Smooth muscle cell (in vitro differentiated cells): ENCODE measurements around the gene CBLB. TPM values are rescaled to one million over a fixed set of nuclear protein-coding genes. Genes with fewer than 3 reads are reported as not detected.
A peak's percentile ranks its signal among the peaks of the same experiment; 100 is the strongest.

Source experiments
- DNase-seq: peaks from one replicate; lab custom pipeline; 2025; ENCODE audit not compliant: unreplicated experiment; lab: John Stamatoyannopoulos, UW
- H2AFZ ChIP-seq: fragments of 200-600 bp; sonication (generic); 2 replicates; pipeline ENCODE4 v1.6.0; 2016; ENCODE audit warnings: antibody characterized with exemption, low read depth, mild to moderate bottlenecking
- H3F3A ChIP-seq: fragments of 200-600 bp; sonication (generic); 2 replicates; pipeline ENCODE4 v1.6.0; 2017; ENCODE audit warnings: antibody characterized with exemption, low read depth
- H3K27ac ChIP-seq: fragments of 200-600 bp; sonication (generic); 2 replicates; pipeline ENCODE4 v1.5.1; 2016; ENCODE audit warnings: low read depth, mild to moderate bottlenecking
- H3K27me3 ChIP-seq: fragments of 200-600 bp; sonication (generic); 2 replicates; pipeline ENCODE4 v1.6.1; 2016; ENCODE audit warnings: low read depth, mild to moderate bottlenecking
- H3K36me3 ChIP-seq: fragments of 200-600 bp; sonication (generic); 2 replicates; pipeline ENCODE4 v1.5.1; 2016; ENCODE audit warnings: low read depth
- H3K4me1 ChIP-seq: fragments of 200-600 bp; sonication (generic); 2 replicates; pipeline ENCODE4 v1.5.1; 2016; ENCODE audit warnings: low read depth
- H3K4me2 ChIP-seq: fragments of 200-600 bp; sonication (generic); 2 replicates; pipeline ENCODE4 v1.6.0; 2016; ENCODE audit warnings: mild to moderate bottlenecking
- H3K4me3 ChIP-seq: fragments of 200-600 bp; sonication (generic); 2 replicates; pipeline ENCODE4 v1.5.1; 2016; ENCODE audit warnings: mild to moderate bottlenecking
- H3K79me2 ChIP-seq: fragments of 200-600 bp; sonication (generic); 2 replicates; pipeline ENCODE4 v1.6.0; 2016; ENCODE audit warnings: low read depth, mild to moderate bottlenecking
- H3K9ac ChIP-seq: fragments of 200-600 bp; sonication (generic); 2 replicates; pipeline ENCODE4 v1.6.0; 2016; ENCODE audit warnings: low read depth
- H3K9me3 ChIP-seq: fragments of 200-600 bp; sonication (generic); replicated peaks from 2 replicates; pipeline ENCODE4 v1.5.1; 2016; ENCODE audit warnings: low read depth
- H4K20me1 ChIP-seq: fragments of 200-600 bp; sonication (generic); 2 replicates; pipeline ENCODE4 v1.6.0; 2016; ENCODE audit warnings: low read depth
- CTCF ChIP-seq: fragments of 200-600 bp; sonication (generic); IDR thresholded peaks from 2 replicates; pipeline ENCODE4 v1.5.1; 2017; ENCODE audit warnings: borderline replicate concordance, mild to moderate bottlenecking, antibody characterized with exemption; ENCODE audit not compliant: insufficient read depth, poor library complexity, severe bottlenecking
- WGBS: methylation state at CpG from one replicate; pipeline ENCODE4 v1.1.7; 2016; ENCODE audit warnings: low lambda C conversion rate; 5-methylcytosine and 5-hydroxymethylcytosine counted together
- polyA plus RNA-seq: library from polyadenylated mRNA; unstranded; fragments of >200 nt; fragmentation: Nextera tagmentation; extraction: Ambion mirVana; gene quantifications from 2 replicates; pipeline ENCODE4 v1.2.1, GENCODE V29; 2016
- total RNA-seq: library from RNA; depleted of rRNA; stranded (reverse); fragments of >200 nt; gene quantifications from 2 replicates; pipeline ENCODE4 v1.2.3, GENCODE V29; 2014

Gene CBLB
- total and polyA plus RNA-seq, 2 experiments from 2014 or later = 13.9 to 38.9 TPM

GRCh38 chr3:105611304-105612192 is 257.3 kb downstream of the CBLB start:
- H3K27me3 ChIP-seq = no peaks in the 10 kb centered on the region
- no peak overlapping the region for H3K9ac ChIP-seq
- no peak for DNase-seq
- H3K4me2 ChIP-seq = no peak overlapping the region
- H2AFZ ChIP-seq = no peak overlapping the region
- H3K79me2 ChIP-seq = no peaks in the 10 kb centered on the region
- peak overlapping the region; percentile 3 for H3K27ac ChIP-seq
- no peaks in the 10 kb centered on the region for H3K36me3 ChIP-seq
- no peak overlapping the region for H3K4me3 ChIP-seq
- H3K4me1 ChIP-seq = peaks cover 12% of the 10 kb centered on the region
- no peaks in the 10 kb centered on the region for H3K9me3 ChIP-seq
- 70% methylated on average over 5 of the region's 5 CpGs for WGBS
- no peaks in the 10 kb centered on the region for H3F3A ChIP-seq
- TF ChIP-seq CTCF = no peak
- no peaks in the 10 kb centered on the region for H4K20me1 ChIP-seq

- no peaks in the 10 kb centered on the region for H3K27me3 ChIP-seq
- H3K4me2 ChIP-seq = no peak overlapping the region
- no peaks in the 10 kb centered on the region for H3K9me3 ChIP-seq
- H2AFZ ChIP-seq = no peak overlapping the region
- H3K36me3 ChIP-seq = no peaks in the 10 kb centered on the region
- peaks cover 12% of the 10 kb centered on the region for H3K4me1 ChIP-seq
- TF ChIP-seq CTCF = no peak
- WGBS = 100% methylated on average over 4 of the region's 4 CpGs
- no peak for DNase-seq
- no peak overlapping the region for H3K4me3 ChIP-seq
- H4K20me1 ChIP-seq = no peaks in the 10 kb centered on the region
- no peak overlapping the region for H3K9ac ChIP-seq
- H3K79me2 ChIP-seq = no peaks in the 10 kb centered on the region
- no peak overlapping the region for H3K27ac ChIP-seq
- no peaks in the 10 kb centered on the region for H3F3A ChIP-seq
Observed at GRCh38 chr3:105610473-105610872, 258.3 kb downstream of the CBLB start.

GRCh38 chr3:105608623-105609022 is 260.2 kb downstream of the CBLB start:
- peaks cover 12% of the 10 kb centered on the region for H3K4me1 ChIP-seq
- peak overlapping the region; percentile 27 for H3K4me2 ChIP-seq
- no peak overlapping the region for H3K9ac ChIP-seq
- H3K27ac ChIP-seq = no peak overlapping the region
- H3K79me2 ChIP-seq = no peaks in the 10 kb centered on the region
- H3F3A ChIP-seq = no peaks in the 10 kb centered on the region
- no peaks in the 10 kb centered on the region for H3K9me3 ChIP-seq
- H3K36me3 ChIP-seq = no peaks in the 10 kb centered on the region
- TF ChIP-seq CTCF = no peak
- DNase-seq = no peak
- 36% methylated on average over 17 of the region's 17 CpGs for WGBS
- peak overlapping the region; percentile 30 for H2AFZ ChIP-seq
- H3K4me3 ChIP-seq = no peak overlapping the region
- no peaks in the 10 kb centered on the region for H3K27me3 ChIP-seq
- H4K20me1 ChIP-seq = no peaks in the 10 kb centered on the region

- H3F3A ChIP-seq = no peaks in the 10 kb centered on the region
- no peaks in the 10 kb centered on the region for H3K27me3 ChIP-seq
- no peaks in the 10 kb centered on the region for H3K36me3 ChIP-seq
- DNase-seq = no peak
- no peak overlapping the region for H3K4me3 ChIP-seq
- no peaks in the 10 kb centered on the region for H3K4me1 ChIP-seq
- H3K9me3 ChIP-seq = no peaks in the 10 kb centered on the region
- no peaks in the 10 kb centered on the region for H3K79me2 ChIP-seq
- no peaks in the 10 kb centered on the region for H4K20me1 ChIP-seq
- peak overlapping the region; percentile 17 for H3K27ac ChIP-seq
- H3K9ac ChIP-seq = no peak overlapping the region
- H3K4me2 ChIP-seq = no peak overlapping the region
- TF ChIP-seq CTCF = no peak
- no peak overlapping the region for H2AFZ ChIP-seq
Observed at GRCh38 chr3:105606016-105606415, 262.8 kb downstream of the CBLB start.
